SJCRH30 (cell line): ENCODE results near the gene GUK1. TPM values are rescaled to one million over a fixed set of nuclear protein-coding genes. Genes with fewer than 3 reads are reported as not detected.

Source experiments
- DNase-seq, 2 experiments: peaks; one replicate each; pipeline ENCODE4 v3.0.0-alpha.2; 2015 to 2020
- H3K27ac ChIP-seq: fragments of 250-450 bp; sonication (Bioruptor Pico); 2 replicates; pipeline ENCODE4 v1.5.1; 2020; ENCODE audit warnings: mild to moderate bottlenecking, moderate library complexity
- H3K27me3 ChIP-seq: fragments of 250-450 bp; sonication (Bioruptor Pico); 2 replicates; pipeline ENCODE4 v1.5.1; 2020; ENCODE audit warnings: mild to moderate bottlenecking, moderate library complexity
- H3K36me3 ChIP-seq: fragments of 250-450 bp; sonication (Bioruptor Pico); 2 replicates; pipeline ENCODE4 v1.5.1; 2020; ENCODE audit warnings: mild to moderate bottlenecking, moderate library complexity
- H3K4me1 ChIP-seq: fragments of 250-450 bp; sonication (Bioruptor Pico); 2 replicates; pipeline ENCODE4 v1.5.1; 2020; ENCODE audit warnings: mild to moderate bottlenecking, moderate library complexity
- H3K4me3 ChIP-seq: fragments of 250-450 bp; sonication (Bioruptor Pico); 2 replicates; pipeline ENCODE4 v1.5.1; 2020; ENCODE audit warnings: mild to moderate bottlenecking, moderate library complexity
- H3K9me3 ChIP-seq: fragments of 250-450 bp; sonication (Bioruptor Pico); replicated peaks from 2 replicates; pipeline ENCODE4 v1.5.1; 2020; ENCODE audit warnings: mild to moderate bottlenecking, moderate library complexity
- total RNA-seq: library from RNA; depleted of rRNA; stranded (reverse); fragments of >200 nt; shearing (Covaris generic); gene quantifications from 2 replicates; pipeline ENCODE4 v1.2.3, GENCODE V29; 2014; rRNA removed

GUK1 gene
- total RNA-seq, 1 experiment from 2014 or later = 114 TPM

GRCh38 chr1:228190182-228190581 is 50.1 kb downstream of the GUK1 start:
- Histone ChIP-seq H3K27ac (no peak overlapping the region), H3K4me1 (no peaks in the 10 kb centered on the region), H3K9me3 (no peaks in the 10 kb centered on the region), H3K27me3 (no peaks in the 10 kb centered on the region), H3K4me3 (no peak overlapping the region), H3K36me3 (no peaks in the 10 kb centered on the region)
- no peak for DNase-seq

DNA sequence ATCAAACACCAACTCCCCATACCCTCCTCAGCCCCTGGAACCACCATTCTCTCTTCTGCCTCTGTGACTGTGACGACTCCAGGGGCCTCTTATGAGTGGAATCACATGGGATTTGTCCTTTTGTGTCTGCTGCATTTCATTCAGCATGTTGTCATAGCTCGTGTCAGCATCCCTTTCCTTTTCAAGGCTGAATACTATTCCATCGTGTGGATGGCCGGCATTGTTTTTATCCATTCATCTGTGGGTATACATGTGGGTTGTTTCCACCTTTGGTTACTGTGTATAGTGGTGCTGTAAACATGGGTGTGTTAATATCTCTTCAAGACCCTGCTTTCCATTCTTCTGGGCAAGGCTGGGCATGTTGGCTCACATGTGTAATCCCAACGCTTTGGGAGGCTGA is 50.7 kb downstream of the GUK1 start:
- Histone ChIP-seq H3K4me1 (no peaks in the 10 kb centered on the region), H3K4me3 (no peak overlapping the region), H3K9me3 (no peaks in the 10 kb centered on the region), H3K36me3 (no peaks in the 10 kb centered on the region), H3K27me3 (no peaks in the 10 kb centered on the region), H3K27ac (no peak overlapping the region)
- DNase-seq = no peak

- no peaks in the 10 kb centered on the region for H3K27me3 ChIP-seq
- H3K9me3 ChIP-seq = peaks cover 8% of the 10 kb centered on the region
- no peaks in the 10 kb centered on the region for H3K36me3 ChIP-seq
- no peak for DNase-seq
- no peaks in the 10 kb centered on the region for H3K4me1 ChIP-seq
- no peak overlapping the region for H3K27ac ChIP-seq
- no peak overlapping the region for H3K4me3 ChIP-seq
Observed at GRCh38 chr1:228194436-228194835, 54.4 kb downstream of the GUK1 start.

DNA sequence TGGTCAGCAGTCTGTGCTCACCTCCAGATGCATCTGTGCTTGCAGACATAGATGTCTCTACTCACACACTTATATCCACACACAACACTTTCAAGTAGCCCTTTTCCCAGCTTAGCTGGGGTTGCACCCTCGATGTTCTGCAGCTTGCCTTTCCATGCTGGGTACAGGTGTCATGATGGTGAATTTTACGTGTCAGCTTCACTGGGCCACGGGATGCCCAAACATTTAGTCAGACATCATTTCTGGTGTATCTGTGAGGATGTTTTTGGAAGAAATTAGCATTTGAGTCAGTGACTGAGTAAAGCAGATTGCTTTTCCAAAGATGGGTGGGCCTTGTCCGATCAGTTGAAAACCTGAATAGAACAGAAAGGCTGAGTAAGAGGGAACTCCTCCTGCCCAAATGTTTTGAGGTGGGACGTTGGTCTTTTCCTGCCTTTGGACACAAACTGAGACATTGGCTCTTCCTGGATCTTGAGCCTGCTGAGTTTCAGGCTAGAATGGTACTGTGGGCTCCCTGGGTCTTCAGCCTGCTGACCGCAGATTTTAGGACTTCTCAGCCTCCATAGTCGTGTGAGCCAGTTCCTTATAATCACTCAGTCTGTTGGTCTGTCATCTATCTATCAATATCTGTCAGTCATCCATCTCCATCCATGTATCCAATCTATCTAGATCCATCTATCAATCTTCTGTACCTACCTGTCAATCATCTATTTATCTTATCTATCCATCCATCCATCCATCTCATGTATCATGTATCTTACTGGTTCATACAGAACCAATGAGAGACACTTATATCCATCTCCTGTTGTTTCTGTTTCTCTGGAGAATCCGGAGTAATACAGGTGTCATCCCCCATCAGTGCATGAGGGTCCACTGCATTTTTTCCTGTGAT is 55.1 kb downstream of the GUK1 start:
- H3K4me1 ChIP-seq = no peaks in the 10 kb centered on the region
- H3K27ac ChIP-seq = no peak overlapping the region
- DNase-seq = no peak
- H3K27me3 ChIP-seq = no peaks in the 10 kb centered on the region
- H3K36me3 ChIP-seq = no peaks in the 10 kb centered on the region
- peaks cover 15% of the 10 kb centered on the region for H3K9me3 ChIP-seq
- no peak overlapping the region for H3K4me3 ChIP-seq

- Histone ChIP-seq H3K27ac (no peak overlapping the region), H3K36me3 (no peaks in the 10 kb centered on the region)
- no peak for DNase-seq
Observed at GRCh38 chr1:228197555-228198147, 57.6 kb downstream of the GUK1 start.

More at GRCh38 chr1:228197555-228198147, 57.6 kb downstream of the GUK1 start:
- Histone ChIP-seq H3K27me3 (no peaks in the 10 kb centered on the region), H3K4me3 (no peak overlapping the region), H3K4me1 (no peaks in the 10 kb centered on the region), H3K9me3 (peaks cover 15% of the 10 kb centered on the region)

Other genes with a start within 250 kb of the GUK1 start
- gene WNT9A, start 192.3 kb upstream of the GUK1 start, total RNA-seq = 0.79 and 1.1 TPM in 2 replicates
- not detected in 2 replicates for gene WNT3A, start 133.3 kb upstream of the GUK1 start, total RNA-seq
- 291 and 309 TPM in 2 replicates for gene ARF1, start 57.6 kb upstream of the GUK1 start, total RNA-seq
- 19.9 and 22.8 TPM in 2 replicates for gene C1orf35, start 37.0 kb upstream of the GUK1 start, total RNA-seq
- gene MRPL55, start 31.0 kb upstream of the GUK1 start, total RNA-seq = 48.5 and 64.6 TPM in 2 replicates
- 0.43 and 0.59 TPM in 2 replicates for gene GJC2, start 9.7 kb downstream of the GUK1 start, total RNA-seq
- gene IBA57, start 25.5 kb downstream of the GUK1 start, total RNA-seq = 4.4 and 5.6 TPM in 2 replicates
- gene OBSCN, start 67.8 kb downstream of the GUK1 start, total RNA-seq = 7.3 and 8.3 TPM in 2 replicates